ENCODE data around the gene CORO2A.

CORO2A gene

GRCh38 chr9:98147582-98147981 is 44.9 kb downstream of the CORO2A start:
- Histone ChIP-seq H3K4me3 (ENCODE audit: low read depth, low read length) (no peak overlapping the region), H3K4me1 (ENCODE audit: control insufficient read depth, insufficient read depth, low read length) (no peaks in the 10 kb centered on the region; the same call in 1 of the 2 replicates), H3K36me3 (ENCODE audit: control insufficient read depth in 2 of 2, insufficient read depth in 1 of 2, low read length in 2 of 2) (no peaks in the 10 kb centered on the region), H3K9me3 (ENCODE audit: control insufficient read depth, insufficient read depth, low read depth, low read length) (no peaks in the 10 kb centered on the region), H3K27ac (ENCODE audit: extremely low read depth, low read depth, low read length) (no peak overlapping the region)
- TF ChIP-seq PRDM2 (tag by site-specific recombination; IDR thresholded peaks at IDR 0.05; ENCODE audit: borderline replicate concordance), result no peak
- TF ChIP-seq ZNF19 (tag by site-specific recombination; IDR thresholded peaks at IDR 0.05; ENCODE audit: low read depth), result no peak
- TF ChIP-seq ZFP37 (tag by site-specific recombination; IDR thresholded peaks at IDR 0.05), result no peak
- no peak for TF ChIP-seq ZNF23 (tag by site-specific recombination; IDR thresholded peaks at IDR 0.05; ENCODE audit: borderline replicate concordance)
- TF ChIP-seq ZNF544 (tag by site-specific recombination; IDR thresholded peaks at IDR 0.05), result no peak
- ChIA-PET CTCF (interaction anchor here (0.6 kb wide), 1 partner anchor 225 kb away, joined by 4 read pairs; the partner anchor contains the start of gene TRMO), POLR2A (interaction anchor here (0.7 kb wide), 1 partner anchor 56 kb away, joined by 7 read pairs; no protein-coding TSS in a partner anchor)

- ChIA-PET CTCF (no interaction called here), POLR2A (no interaction called here)
- Histone ChIP-seq H3K4me1 (ENCODE audit: control insufficient read depth, insufficient read depth, low read length) (no peaks in the 10 kb centered on the region; the same call in 1 of the 2 replicates), H3K4me3 (ENCODE audit: low read depth, low read length) (no peak overlapping the region), H3K27ac (ENCODE audit: extremely low read depth, low read depth, low read length) (no peak overlapping the region), H3K36me3 (ENCODE audit: control insufficient read depth in 2 of 2, insufficient read depth in 1 of 2, low read length in 2 of 2) (no peaks in the 10 kb centered on the region), H3K9me3 (ENCODE audit: control insufficient read depth, insufficient read depth, low read depth, low read length) (no peaks in the 10 kb centered on the region)
- TF ChIP-seq WT1 (tag by site-specific recombination; IDR thresholded peaks at IDR 0.05) (0 out of 2 replicates have a peak, but pooled peaks have one; percentile 11), ZBTB8A (tag by site-specific recombination; IDR thresholded peaks at IDR 0.05) (no peak), PRDM2 (tag by site-specific recombination; IDR thresholded peaks at IDR 0.05; ENCODE audit: borderline replicate concordance) (no peak), PRDM10 (tag by site-specific recombination; IDR thresholded peaks at IDR 0.05) (0 out of 2 replicates have a peak, but pooled peaks have one; percentile 15), ZIC2 (tag by site-specific recombination; IDR thresholded peaks at IDR 0.05) (peak; percentile 76), GLIS1 (tag by site-specific recombination; IDR thresholded peaks at IDR 0.05) (peak; percentile 17; the same call in 1 of the 2 replicates), ZFHX2 (tag by site-specific recombination; conservative IDR thresholded peaks at IDR 0.05) (no peak), ZNF639 (tag by site-specific recombination; IDR thresholded peaks at IDR 0.05) (no peak), ZNF560 (tag by site-specific recombination; IDR thresholded peaks at IDR 0.05; ENCODE audit: borderline replicate concordance) (no peak), SP2 (tag by site-specific recombination; IDR thresholded peaks at IDR 0.05) (peak; percentile 16; the same call in 1 of the 2 replicates), SP7 (tag by site-specific recombination; IDR thresholded peaks at IDR 0.05) (peak; percentile 31; the same call in 1 of the 2 replicates)
Measured at GRCh38 chr9:98146101-98146991, 46.1 kb downstream of the CORO2A start.
